ENCODE data around the gene MBP. TPM values are rescaled to one million over a fixed set of nuclear protein-coding genes. Genes with fewer than 3 reads are reported as not detected.

MBP gene
- total RNA-seq, 1 donor from 2014 or later, result 9.7 TPM

DNA sequence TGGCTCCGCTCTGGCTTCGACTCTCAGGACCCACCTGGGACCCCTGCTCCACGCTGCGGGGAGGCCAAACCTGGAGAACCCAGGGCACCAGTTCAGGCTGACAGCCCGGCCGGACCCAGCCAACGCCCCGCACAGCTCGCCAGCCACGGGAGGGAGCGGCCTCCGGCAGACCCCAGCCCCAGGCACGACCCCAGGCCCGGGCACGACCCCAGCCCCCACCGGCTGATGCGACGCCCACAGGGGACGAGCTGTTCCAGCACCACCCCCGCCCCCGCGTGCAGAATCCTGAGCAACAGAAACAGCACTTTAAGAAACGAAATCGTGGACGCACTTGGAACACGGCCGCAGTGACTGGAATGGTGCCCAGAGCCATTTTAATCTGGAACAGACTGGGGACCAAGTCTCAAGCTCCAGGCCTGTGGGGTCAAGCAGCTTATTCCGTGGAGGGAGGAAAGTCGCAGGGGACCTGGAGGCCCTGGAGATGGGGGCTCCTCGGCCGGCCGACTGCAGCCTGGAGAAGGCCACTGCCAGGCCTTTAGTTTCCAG lies 74.2 kb downstream of the MBP start:
- peaks cover 37% of the 10 kb centered on the region for H3K4me1 Mint-ChIP-seq (ENCODE audit: unreplicated experiment)

DNA sequence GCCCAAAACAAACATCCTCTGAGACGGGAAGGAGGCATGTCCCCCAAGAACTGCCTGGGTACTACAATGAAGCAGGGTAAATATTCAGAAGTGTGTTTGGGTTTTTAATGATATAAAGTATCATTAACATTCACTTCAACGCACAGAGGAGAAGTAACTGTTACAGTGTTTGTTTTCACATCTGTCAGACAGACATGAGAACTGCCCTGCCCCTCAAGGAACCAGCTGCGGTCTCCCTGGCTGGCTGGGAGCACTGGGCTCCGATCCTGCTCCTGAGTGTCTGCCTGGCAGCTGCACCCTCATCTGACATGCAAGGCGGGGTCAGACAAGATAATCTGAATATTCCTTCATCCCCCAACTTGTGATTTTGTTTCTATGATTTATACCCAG lies 75.6 kb downstream of the MBP start:
- H3K4me3 Mint-ChIP-seq (ENCODE audit: unreplicated experiment), result no peak overlapping the region
- TF ChIP-seq CTCF (IDR thresholded peaks at IDR 0.05; ENCODE audit: unreplicated experiment), result no peak
- H3K4me1 Mint-ChIP-seq (ENCODE audit: unreplicated experiment), result peaks cover 38% of the 10 kb centered on the region
- no peak for DNase-seq (ENCODE audit: low spot score)
- H3K27me3 Mint-ChIP-seq (ENCODE audit: unreplicated experiment), result peaks cover 19% of the 10 kb centered on the region
- no peaks in the 10 kb centered on the region for H3K9me3 Mint-ChIP-seq (ENCODE audit: unreplicated experiment)
- H3K27ac Mint-ChIP-seq (ENCODE audit: unreplicated experiment), result no peak overlapping the region
- peaks cover 3% of the 10 kb centered on the region for H3K36me3 Mint-ChIP-seq (ENCODE audit: low read depth, unreplicated experiment)

More for the DNA sequence above, 74.2 kb downstream of the MBP start:
- TF ChIP-seq CTCF (IDR thresholded peaks at IDR 0.05; ENCODE audit: unreplicated experiment), result no peak
- Mint-ChIP-seq H3K36me3 (ENCODE audit: low read depth, unreplicated experiment) (peaks cover 2% of the 10 kb centered on the region), H3K27ac (ENCODE audit: unreplicated experiment) (no peak overlapping the region), H3K9me3 (ENCODE audit: unreplicated experiment) (no peaks in the 10 kb centered on the region), H3K4me3 (ENCODE audit: unreplicated experiment) (no peak overlapping the region), H3K27me3 (ENCODE audit: unreplicated experiment) (peaks cover 18% of the 10 kb centered on the region)
- DNase-seq (ENCODE audit: low spot score), result no peak

- Mint-ChIP-seq H3K9me3 (ENCODE audit: unreplicated experiment) (no peaks in the 10 kb centered on the region), H3K27me3 (ENCODE audit: unreplicated experiment) (peaks cover 19% of the 10 kb centered on the region), H3K27ac (ENCODE audit: unreplicated experiment) (peak overlapping the region; percentile 15), H3K36me3 (ENCODE audit: low read depth, unreplicated experiment) (peaks cover 3% of the 10 kb centered on the region), H3K4me1 (ENCODE audit: unreplicated experiment) (peaks cover 38% of the 10 kb centered on the region), H3K4me3 (ENCODE audit: unreplicated experiment) (peak overlapping the region; percentile 47)
- TF ChIP-seq CTCF (IDR thresholded peaks at IDR 0.05; ENCODE audit: unreplicated experiment), result no peak
- no peak for DNase-seq (ENCODE audit: low spot score)
Observed at GRCh38 chr18:77056344-77057005, 76.1 kb downstream of the MBP start.

- peak overlapping the region; percentile 90 for H3K27ac Mint-ChIP-seq (ENCODE audit: unreplicated experiment)
- no peak for DNase-seq (ENCODE audit: low spot score)
- H3K4me3 Mint-ChIP-seq (ENCODE audit: unreplicated experiment), result no peak overlapping the region
- H3K9me3 Mint-ChIP-seq (ENCODE audit: unreplicated experiment), result no peaks in the 10 kb centered on the region
- no peak for TF ChIP-seq CTCF (IDR thresholded peaks at IDR 0.05; ENCODE audit: unreplicated experiment)
- H3K27me3 Mint-ChIP-seq (ENCODE audit: unreplicated experiment), result peaks cover 19% of the 10 kb centered on the region
- peaks cover 3% of the 10 kb centered on the region for H3K36me3 Mint-ChIP-seq (ENCODE audit: low read depth, unreplicated experiment)
- peaks cover 38% of the 10 kb centered on the region for H3K4me1 Mint-ChIP-seq (ENCODE audit: unreplicated experiment)
Observed at GRCh38 chr18:77055429-77056300, 76.9 kb downstream of the MBP start.
